Measurements from ENCODE around the gene ONECUT3. TPM values are rescaled to one million over a fixed set of nuclear protein-coding genes. Genes with fewer than 3 reads are reported as not detected.

Gene ONECUT3
- total and polyA plus RNA-seq, 2 of the 4 experiments (the other 2 are of a cell fraction) = not detected

DNA sequence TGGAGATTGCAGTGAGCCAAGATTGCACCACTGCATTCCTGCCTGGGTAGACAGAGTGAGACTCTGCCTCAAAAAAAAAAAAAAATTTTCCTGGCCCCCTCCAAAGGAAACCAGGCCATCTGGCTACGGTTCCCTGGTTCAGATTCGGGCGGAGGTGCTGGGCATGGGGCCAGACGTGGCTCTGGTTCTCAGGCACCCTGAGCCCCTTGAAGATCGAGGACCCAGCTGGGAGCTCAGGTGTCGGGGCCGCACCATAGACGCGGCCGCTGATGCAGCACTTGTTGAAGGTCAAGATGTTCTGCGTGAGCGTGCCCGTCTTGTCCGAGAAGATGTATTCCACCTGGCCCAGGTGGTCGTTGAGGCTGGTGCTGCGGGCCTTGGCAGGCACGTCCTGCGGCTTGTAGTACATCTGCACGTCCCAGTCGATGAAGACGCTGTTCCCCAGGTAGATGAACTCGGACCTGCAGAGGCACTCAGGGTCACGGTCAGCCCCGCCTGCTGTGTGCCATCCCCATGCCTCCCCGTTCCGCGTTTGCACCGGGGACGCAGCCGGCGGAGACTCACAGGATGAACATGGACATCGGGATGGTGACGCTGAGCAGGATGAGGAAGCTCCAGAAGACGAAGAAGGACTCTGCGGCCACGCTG lies 46.5 kb downstream of the ONECUT3 start:
- in situ Hi-C loops (cut with MboI; ENCODE audit: low sequenced_read_pairs) (loop anchor here (25.0 kb wide), 1 partner anchor 263 kb away; no protein-coding TSS in a partner anchor), dilution Hi-C loops (cut with HindIII; ENCODE audit: low sequenced_read_pairs, unreplicated experiment) (no loop called here), intact Hi-C loops (cut with micrococcal nuclease) (loop anchor here (5.0 to 10.0 kb wide), 2 partner anchors 195 to 253 kb away; partner anchors contain the start of gene UQCR11)
- no peaks in the 10 kb centered on the region for H3K79me1 ChIP-seq (ENCODE audit: low read depth in 1 of 2, low read length in 2 of 2)
- ChIA-PET POLR2A (ENCODE audit: unreplicated experiment) (interaction anchor here (0.7 kb wide), 1 partner anchor 11 kb away, joined by 9 read pairs; no protein-coding TSS in a partner anchor), CTCF (no interaction called here)
- no peaks in the 10 kb centered on the region for H4K20me1 ChIP-seq (ENCODE audit: insufficient read depth, low read length)
- H3K23ac ChIP-seq (ENCODE audit: low read depth, low read length) = no peak overlapping the region
- DNase-seq = no peak
- no peak overlapping the region for H3K9ac ChIP-seq (ENCODE audit: low read depth, low read length)
- no peaks in the 10 kb centered on the region for H3K9me3 ChIP-seq (ENCODE audit: control insufficient read depth, insufficient read depth, low read length)
- H3K4me3 ChIP-seq (ENCODE audit: insufficient read depth, low read depth, low read length) = no peak overlapping the region
- H2AK5ac ChIP-seq (ENCODE audit: low read depth, low read length) = no peak overlapping the region
- H2AK9ac ChIP-seq (replicated peaks; ENCODE audit: low read depth, low read length, poor library complexity) = peak overlapping the region; percentile 55
- no peak for ATAC-seq (ENCODE audit: low read depth)
- no peaks in the 10 kb centered on the region for H3K27me3 ChIP-seq (ENCODE audit: control insufficient read depth, insufficient read depth, low read length)
- no peak overlapping the region for H3K18ac ChIP-seq (ENCODE audit: low read depth, low read length)
- H2BK15ac ChIP-seq (ENCODE audit: low read depth, low read length) = no peak overlapping the region
- H2BK20ac ChIP-seq (ENCODE audit: low read depth, low read length) = no peak overlapping the region
- no peak overlapping the region for H3K4me2 ChIP-seq (ENCODE audit: low read depth, low read length)
- no TSS peak for BruUV-seq (replicated peaks)
- H2BK5ac ChIP-seq (ENCODE audit: low read depth, low read length, poor library complexity, severe bottlenecking) = no peak overlapping the region
- H3K27ac ChIP-seq (ENCODE audit: insufficient read depth, low read length) = no peak overlapping the region
- no peaks in the 10 kb centered on the region for H3K9me1 ChIP-seq (ENCODE audit: insufficient read depth, low read length)
- no peak overlapping the region for H2AFZ ChIP-seq (replicated peaks; ENCODE audit: low read length, poor library complexity)
- 80% methylated on average over 36 of the region's 36 CpGs; no CpG with 5 or more reads in 1 of the 2 experiments for WGBS, 2 experiments (ENCODE audit: extremely low coverage in 2 of 2, insufficient read length in 1 of 2)
- H3K14ac ChIP-seq (replicated peaks; ENCODE audit: low read depth, low read length) = no peak overlapping the region
- no peak overlapping the region for H2BK120ac ChIP-seq (ENCODE audit: low read depth, low read length)
- TF ChIP-seq POLR2A (IDR thresholded peaks at IDR 0.05; ENCODE audit: low read depth, low read length) = no peak
- H3K36me3 ChIP-seq (ENCODE audit: control insufficient read depth, insufficient read depth, low read length) = peaks cover 19% of the 10 kb centered on the region
- H3K4ac ChIP-seq (ENCODE audit: low read depth, low read length) = no peak overlapping the region
- H3K56ac ChIP-seq (ENCODE audit: extremely low read depth, insufficient read depth, low read length) = no peak overlapping the region
- no peaks in the 10 kb centered on the region for H3K4me1 ChIP-seq (ENCODE audit: control insufficient read depth, insufficient read depth, low read length)
- no peak overlapping the region for H4K91ac ChIP-seq (ENCODE audit: insufficient read depth, low read depth, low read length)
- no peak overlapping the region for H4K5ac ChIP-seq (ENCODE audit: low read depth, low read length)
- no peak overlapping the region for H4K8ac ChIP-seq (ENCODE audit: low read depth in 2 of 2, low read length in 2 of 2)
